Spleen (tissue), 11 donors: ENCODE results near the gene N4BP2L1. TPM values are rescaled to one million over a fixed set of nuclear protein-coding genes. Genes with fewer than 3 reads are reported as not detected.
"Not testable (repeated sequence)": the region's sequence is repeated elsewhere in the genome, so short reads cannot be mapped to it uniquely, and the experiment has no call there.

Experiments
- DNase-seq: peaks from one replicate; pipeline ENCODE4 v3.0.0-alpha.2; 2020
- H3K27ac ChIP-seq, 8 donors: fragments of 200-600 bp; sonication (generic) in 7 of 8; 1 replicate in 4 of 8; 2 replicates in 4 of 8; pipeline versions ENCODE4 v1.5.0 to v1.8.0; 2016 to 2021; ENCODE audit warnings: inconsistent platforms in 4 of 8, mild to moderate bottlenecking in 4 of 8, moderate library complexity in 1 of 8
- H3K27me3 ChIP-seq, 7 donors: fragments of 200-600 bp; sonication (generic) in 6 of 7; replicated peaks in 1 of 7; 1 replicate in 4 of 7; 2 replicates in 3 of 7; pipeline versions ENCODE4 v1.5.0 to v1.8.0; 2016 to 2021; ENCODE audit warnings: inconsistent platforms in 3 of 7, mild to moderate bottlenecking in 1 of 7
- H3K36me3 ChIP-seq, 6 donors: fragments of 200-600 bp; sonication (generic) in 5 of 6; 1 replicate in 4 of 6; 2 replicates in 2 of 6; pipeline versions ENCODE4 v1.5.0 to v1.8.0; 2016 to 2021; ENCODE audit warnings: inconsistent platforms in 2 of 6
- H3K4me1 ChIP-seq, 6 donors: fragments of 200-600 bp; sonication (generic) in 5 of 6; 1 replicate in 3 of 6; 2 replicates in 3 of 6; pipeline versions ENCODE4 v1.5.0 to v1.8.0; 2016 to 2021; ENCODE audit warnings: inconsistent platforms in 3 of 6
- H3K4me3 ChIP-seq, 8 donors: fragments of 200-600 bp; sonication (generic) in 7 of 8; 1 replicate in 4 of 8; 2 replicates in 4 of 8; pipeline versions ENCODE4 v1.5.0 to v1.8.0; 2016 to 2021; ENCODE audit warnings: inconsistent platforms in 4 of 8, mild to moderate bottlenecking in 4 of 8, moderate library complexity in 2 of 8
- H3K9me3 ChIP-seq, 8 donors: fragments of 200-600 bp; sonication (generic) in 7 of 8; 1 replicate in 4 of 8; 2 replicates in 4 of 8; pipeline versions ENCODE4 v1.5.0 to v1.8.0; 2016 to 2021; ENCODE audit warnings: inconsistent platforms in 4 of 8
- POLR2A ChIP-seq, 3 donors: fragments of 450-650 bp; IDR thresholded peaks; one replicate each; pipeline ENCODE4 v1.5.1; 2017; ENCODE audit warnings: antibody characterized with exemption in 3 of 3, mild to moderate bottlenecking in 1 of 3
- POLR2AphosphoS5 ChIP-seq, 3 donors: sonication (generic); formaldehyde crosslinking; IDR thresholded peaks; one replicate each; pipeline ENCODE4 v1.5.1; 2017; ENCODE audit warnings: antibody characterized with exemption in 3 of 3
- WGBS, 5 donors: extraction: QIAGEN DNeasy Blood & Tissue Kit in 3 of 5; methylation state at CpG; one replicate each; pipeline versions ENCODE4 v1.1.5 to v1.1.7; 2013 to 2018; 5-methylcytosine and 5-hydroxymethylcytosine counted together
- intact Hi-C: fragments of 100-400 bp; cut with DNase I; formaldehyde crosslinking; loops from one replicate; pipeline ENCODE4 v1.15.0; 2023; ENCODE audit warnings: low total_unique reads
- polyA plus RNA-seq, 3 donors: library from polyadenylated mRNA; stranded (reverse); fragments of 200-250 nt; gene quantifications; one replicate each; pipeline ENCODE4 v1.2.1, GENCODE V29; 2013
- small RNA-seq, 4 donors: library from RNA; depleted of rRNA; stranded (forward); fragments of <200 nt; gene quantifications; one replicate each; pipeline ENCODE3, GENCODE V24; 2016
- total RNA-seq, 7 donors: library from RNA; depleted of rRNA in 3 of 7; stranded (reverse); fragments of >200 nt in 3 of 7; fragmentation: NEBNext Ultra II Directional in 4 of 7; extraction: Animal tissue kit (Norgen Biotek cat#: 25700) in 4 of 7; gene quantifications; one replicate each; pipeline versions ENCODE4 v1.1.0 to v1.2.1, GENCODE V29; 2016 to 2021
- TF ChIP-seq, protein P1 (sequence below), 11 experiments: fragments of 200-600 bp in 7 of 11; fragments of 450-650 bp in 4 of 11; sonication (generic) in 4 of 11; IDR thresholded peaks in 8 of 11; conservative IDR thresholded peaks in 3 of 11; 1 replicate in 7 of 11; 2 replicates in 4 of 11; pipeline versions ENCODE4 v1.4.0 to v1.8.0; 2016 to 2021; ENCODE audit warnings: antibody characterized with exemption in 11 of 11, inconsistent platforms in 4 of 11, mild to moderate bottlenecking in 1 of 11
- donor health status: healthy with polysubstance abuse.
- donor health status: DM: no; HTN: no; CAD: no; lungs with moderate emphysema.
- donor health status: DM: no; HTN: no; CAD: no.
- donor health status: Bipolar disorder and iron deficiency.
- donor health status: healthy.
- donor health status: DM: no; HTN: no; CAD: no.
- donor health status: DM: yes; HTN: yes; CAD: no.

The N4BP2L1 gene
- total and polyA plus RNA-seq, 10 donors, result 28.3 to 57.4 (median 39.9) TPM

DNA sequence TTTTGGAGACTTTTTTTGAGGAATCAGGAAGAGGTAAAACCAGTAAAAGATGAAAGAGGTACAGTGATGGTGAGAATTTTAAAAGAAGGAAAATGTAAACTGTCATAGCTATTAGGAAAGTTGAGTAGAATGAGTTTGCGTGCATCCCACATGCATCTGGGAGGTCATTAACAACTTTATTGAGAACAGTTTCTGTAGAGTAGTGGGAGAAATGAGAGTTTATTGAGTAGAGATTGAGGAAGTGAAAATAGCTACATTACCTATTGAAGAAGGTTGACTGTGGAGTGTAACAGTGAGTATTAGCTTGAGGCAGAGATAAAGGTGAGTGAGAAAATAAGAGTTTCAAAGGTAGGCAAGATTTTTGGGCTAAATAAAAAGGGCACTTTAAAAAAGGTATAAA lies 73.9 kb downstream of the N4BP2L1 start:
- Histone ChIP-seq H3K27ac (no peak overlapping the region), H3K27me3 (no peaks in the 10 kb centered on the region), H3K4me1 (no peaks in the 10 kb centered on the region), H3K36me3 (peaks cover 0 to 76% (median 0%) of the 10 kb centered on the region in 6 donors), H3K4me3 (no peak overlapping the region), H3K9me3 (no peaks in the 10 kb centered on the region)
- intact Hi-C loops, result no loop called here
- TF ChIP-seq, protein P1, sequence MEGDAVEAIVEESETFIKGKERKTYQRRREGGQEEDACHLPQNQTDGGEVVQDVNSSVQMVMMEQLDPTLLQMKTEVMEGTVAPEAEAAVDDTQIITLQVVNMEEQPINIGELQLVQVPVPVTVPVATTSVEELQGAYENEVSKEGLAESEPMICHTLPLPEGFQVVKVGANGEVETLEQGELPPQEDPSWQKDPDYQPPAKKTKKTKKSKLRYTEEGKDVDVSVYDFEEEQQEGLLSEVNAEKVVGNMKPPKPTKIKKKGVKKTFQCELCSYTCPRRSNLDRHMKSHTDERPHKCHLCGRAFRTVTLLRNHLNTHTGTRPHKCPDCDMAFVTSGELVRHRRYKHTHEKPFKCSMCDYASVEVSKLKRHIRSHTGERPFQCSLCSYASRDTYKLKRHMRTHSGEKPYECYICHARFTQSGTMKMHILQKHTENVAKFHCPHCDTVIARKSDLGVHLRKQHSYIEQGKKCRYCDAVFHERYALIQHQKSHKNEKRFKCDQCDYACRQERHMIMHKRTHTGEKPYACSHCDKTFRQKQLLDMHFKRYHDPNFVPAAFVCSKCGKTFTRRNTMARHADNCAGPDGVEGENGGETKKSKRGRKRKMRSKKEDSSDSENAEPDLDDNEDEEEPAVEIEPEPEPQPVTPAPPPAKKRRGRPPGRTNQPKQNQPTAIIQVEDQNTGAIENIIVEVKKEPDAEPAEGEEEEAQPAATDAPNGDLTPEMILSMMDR (IDR thresholded peaks at IDR 0.05 in 8 of 11, conservative IDR thresholded peaks at IDR 0.05 in 3 of 11), result no peak
- no peak for TF ChIP-seq POLR2A (IDR thresholded peaks at IDR 0.05)
- no peak for TF ChIP-seq POLR2AphosphoS5 (IDR thresholded peaks at IDR 0.05)
- WGBS, 5 donors, result 93 to 100% (median 100%) methylated on average over 1 of the region's 1 CpG
- DNase-seq, result no peak

DNA sequence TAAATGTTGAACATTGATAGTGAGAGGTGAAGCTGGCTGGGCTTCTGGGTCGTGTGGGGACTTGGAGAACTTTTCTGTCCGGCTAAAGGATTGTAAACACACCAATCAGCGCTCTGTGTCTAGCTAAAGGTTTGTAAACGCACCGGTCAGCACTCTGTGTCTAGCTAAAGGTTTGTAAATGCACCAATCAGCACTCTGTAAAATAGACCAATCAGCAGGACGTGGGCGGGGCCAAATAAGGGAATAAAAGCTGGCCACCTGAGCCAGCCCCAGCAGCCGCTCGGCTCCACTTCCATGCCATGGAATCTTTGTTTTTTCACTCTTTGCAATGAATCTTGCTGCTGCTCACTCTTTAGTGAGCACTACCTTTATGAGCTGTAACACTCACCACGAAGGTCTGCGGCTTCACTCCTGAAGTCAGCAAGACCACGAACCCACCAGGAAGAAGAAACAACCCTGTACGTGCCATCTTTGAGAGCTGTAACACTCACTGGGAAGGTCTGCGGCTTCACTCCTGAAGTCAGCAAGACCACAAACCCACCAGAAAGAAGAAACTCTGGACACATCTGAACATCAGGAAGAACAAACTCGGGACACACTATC lies 77.0 kb downstream of the N4BP2L1 start:
- H3K4me3 ChIP-seq, H3K27ac ChIP-seq, H3K9me3 ChIP-seq, intact Hi-C loops, DNase-seq, H3K4me1 ChIP-seq, H3K27me3 ChIP-seq: not testable (repeated sequence)
- H3K36me3 ChIP-seq, result peaks cover 0 to 63% (median 0%) of the 10 kb centered on the region in 6 donors
- WGBS, 5 donors, result 90 to 94% (median 94%) methylated on average over 15 of the region's 15 CpGs

Small RNA genes lying within 50 kb of the gene (small RNA-seq; reads per million reads assigned to genes)
- 0 reads per million in 4 donors for gene RF00190

Other genes with a start within 250 kb of the N4BP2L1 start
- not detected for gene ZAR1L, start 112.8 kb downstream of the N4BP2L1 start, total RNA-seq
- gene ZAR1L, start 112.8 kb downstream of the N4BP2L1 start, polyA plus RNA-seq, result under 1 TPM in 1 of 3 donors, not detected in 2; 0.09 TPM
- gene BRCA2, start 112.6 kb downstream of the N4BP2L1 start, total RNA-seq, result 10 to 100 TPM in 1 of 7 donors, 1 to 10 TPM in 6; 5.0 to 11.2 (median 6.6) TPM
- 1 to 10 TPM in 1 of 3 donors, under 1 TPM in 2; 0.35 to 1.8 (median 0.50) TPM for gene BRCA2, start 112.6 kb downstream of the N4BP2L1 start, polyA plus RNA-seq
- 100 to 1,000 TPM; 166 to 506 (median 198) TPM for gene N4BP2L2, start 110.7 kb upstream of the N4BP2L1 start, total RNA-seq
- 10 to 100 TPM; 49.3 to 72.9 (median 70.3) TPM for gene N4BP2L2, start 110.7 kb upstream of the N4BP2L1 start, polyA plus RNA-seq
- gene PDS5B, start 158.3 kb upstream of the N4BP2L1 start, total RNA-seq, result 10 to 100 TPM; 48.7 to 65.9 (median 55.7) TPM
- gene PDS5B, start 158.3 kb upstream of the N4BP2L1 start, polyA plus RNA-seq, result 1 to 10 TPM; 4.5 to 8.1 (median 6.1) TPM